Gastroesophageal sphincter (tissue), 4 donors: ENCODE measurements around the gene CERT1. TPM values are rescaled to one million over a fixed set of nuclear protein-coding genes. Genes with fewer than 3 reads are reported as not detected.
"Not testable (repeated sequence)": the region's sequence is repeated elsewhere in the genome, so short reads cannot be mapped to it uniquely, and the experiment has no call there.

ENCODE experiments used
- ATAC-seq: fragments of 150-250 bp; one replicate; pipeline ENCODE4 v1.9.1; 2016; ENCODE audit warnings: mild to moderate bottlenecking, moderate library complexity
- H3K27ac ChIP-seq, 4 donors: fragments of 200-600 bp; sonication (generic) in 3 of 4; 1 replicate in 3 of 4; 2 replicates in 1 of 4; pipeline ENCODE4 v1.5.1; 2016 to 2019
- H3K27me3 ChIP-seq: fragments of 200-600 bp; sonication (generic); one replicate; pipeline ENCODE4 v1.5.1; 2019
- H3K36me3 ChIP-seq, 2 donors: fragments of 200-600 bp; sonication (generic); one replicate each; pipeline ENCODE4 v1.5.1; 2019; ENCODE audit warnings: control low read depth in 1 of 2
- H3K4me1 ChIP-seq, 3 donors: fragments of 200-600 bp; sonication (generic); 1 replicate in 2 of 3; 2 replicates in 1 of 3; pipeline ENCODE4 v1.5.1; 2016 to 2019; ENCODE audit warnings: control low read depth in 2 of 3
- H3K4me3 ChIP-seq, 2 donors: fragments of 200-600 bp; sonication (generic); one replicate each; pipeline ENCODE4 v1.5.1; 2019; ENCODE audit warnings: mild to moderate bottlenecking in 1 of 2, moderate library complexity in 1 of 2
- H3K9me3 ChIP-seq, 3 donors: fragments of 200-600 bp; sonication (generic); one replicate each; pipeline ENCODE4 v1.5.1; 2017 to 2019; ENCODE audit warnings: control low read depth in 2 of 3
- CTCF ChIP-seq, 4 experiments: fragments of 200-600 bp in 2 of 4; fragments of 450-650 bp in 2 of 4; sonication (generic) in 1 of 4; IDR thresholded peaks; one replicate each; pipeline ENCODE4 v1.5.1; 2017 to 2019; ENCODE audit warnings: antibody characterized with exemption in 4 of 4, mild to moderate bottlenecking in 2 of 4, moderate library complexity in 2 of 4
- EP300 ChIP-seq: sonication (generic); formaldehyde crosslinking; IDR thresholded peaks from one replicate; pipeline ENCODE4 v1.6.1; 2017; ENCODE audit warnings: antibody characterized with exemption, mild to moderate bottlenecking
- POLR2A ChIP-seq, 2 donors: fragments of 450-650 bp; IDR thresholded peaks; one replicate each; pipeline ENCODE4 v1.6.1; 2017; ENCODE audit warnings: antibody characterized with exemption in 2 of 2, mild to moderate bottlenecking in 2 of 2, moderate library complexity in 1 of 2
- POLR2AphosphoS5 ChIP-seq: sonication (generic); formaldehyde crosslinking; IDR thresholded peaks from one replicate; pipeline ENCODE4 v1.6.1; 2017; ENCODE audit warnings: antibody characterized with exemption
- WGBS, 2 donors: methylation state at CpG; one replicate each; pipeline ENCODE4 v1.1.5; 2018; ENCODE audit warnings: low coverage in 1 of 2; 5-methylcytosine and 5-hydroxymethylcytosine counted together
- total RNA-seq, 4 donors: library from RNA; depleted of rRNA; stranded (reverse); fragments of >200 nt; gene quantifications; one replicate each; pipeline ENCODE4 v1.1.0, GENCODE V29; 2016

The CERT1 gene
- total RNA-seq, 4 donors from 2014 or later: 23.4 to 46.5 (median 36.6) TPM

- H3K36me3 ChIP-seq: peaks cover 0 to 3% of the 10 kb centered on the region in 2 donors
- H3K4me1 ChIP-seq: peaks cover 10 to 63% (median 16%) of the 10 kb centered on the region in 3 donors
- TF ChIP-seq POLR2A (IDR thresholded peaks at IDR 0.05) (no peak), EP300 (no peak), CTCF (IDR thresholded peaks at IDR 0.05) (no peak), POLR2AphosphoS5 (no peak)
- no peaks in the 10 kb centered on the region for H3K9me3 ChIP-seq
- no peak for ATAC-seq
- H3K4me3 ChIP-seq: peak overlapping the region; percentile 61 to 85
- WGBS, 2 donors: 0 to 7% methylated on average over 1 of the region's 1 CpG
- H3K27ac ChIP-seq: peak overlapping the region in 2 of 4 donors; percentile 92 to 97
- H3K27me3 ChIP-seq: no peaks in the 10 kb centered on the region
These were observed 1.5 kb downstream of the CERT1 start for GRCh38 chr5:75509956-75510355.

- Histone ChIP-seq H3K27ac (peak overlapping the region in 2 of 4 donors; percentile 92 to 97), H3K9me3 (no peaks in the 10 kb centered on the region), H3K4me3 (peak overlapping the region; percentile 61 to 85), H3K27me3 (no peaks in the 10 kb centered on the region), H3K4me1 (peaks cover 10 to 59% (median 16%) of the 10 kb centered on the region in 3 donors), H3K36me3 (peaks cover 0 to 6% of the 10 kb centered on the region in 2 donors)
- TF ChIP-seq POLR2AphosphoS5 (no peak), CTCF (IDR thresholded peaks at IDR 0.05) (no peak), EP300 (no peak), POLR2A (IDR thresholded peaks at IDR 0.05) (no peak)
- ATAC-seq: no peak
- WGBS, 2 donors: 54 to 65% methylated on average over 4 of the region's 4 CpGs
These were observed 1.9 kb downstream of the CERT1 start for GRCh38 chr5:75509546-75509945.

- WGBS, 2 donors: 93% methylated on average over 1 of the region's 1 CpG; no CpG with 5 or more reads in 1 of the 2 donors
These were observed 3.6 kb downstream of the CERT1 start for GRCh38 chr5:75507841-75508240.

GRCh38 chr5:75505112-75505511 is 6.3 kb downstream of the CERT1 start:
- not testable (repeated sequence) for H3K4me3 ChIP-seq, H3K27ac ChIP-seq, H3K27me3 ChIP-seq, H3K36me3 ChIP-seq, ATAC-seq, H3K9me3 ChIP-seq
- WGBS, 2 donors: 78 to 90% methylated on average over 2 to 4 of the region's 5 CpGs
- H3K4me1 ChIP-seq: peaks cover 0 to 36% (median 16%) of the 10 kb centered on the region in 3 donors

More at GRCh38 chr5:75507841-75508240, 3.6 kb downstream of the CERT1 start:
- Histone ChIP-seq H3K9me3 (no peaks in the 10 kb centered on the region), H3K27ac (no peak overlapping the region), H3K4me1 (peaks cover 4 to 42% (median 16%) of the 10 kb centered on the region in 3 donors), H3K36me3 (peaks cover 0 to 6% of the 10 kb centered on the region in 2 donors), H3K4me3 (no peak overlapping the region), H3K27me3 (no peaks in the 10 kb centered on the region)
- no peak for ATAC-seq
- TF ChIP-seq EP300: no peak

GRCh38 chr5:75498875-75499274 is 12.6 kb downstream of the CERT1 start:
- not testable (repeated sequence) for H3K9me3 ChIP-seq, H3K27me3 ChIP-seq, H3K27ac ChIP-seq, H3K4me3 ChIP-seq, ATAC-seq, H3K4me1 ChIP-seq
- WGBS, 2 donors: 100% methylated on average over 1 of the region's 1 CpG
- peaks cover 0 to 18% of the 10 kb centered on the region in 2 donors for H3K36me3 ChIP-seq

GRCh38 chr5:75498208-75498777 is 13.1 kb downstream of the CERT1 start:
- no peak overlapping the region for H3K4me3 ChIP-seq
- TF ChIP-seq CTCF (IDR thresholded peaks at IDR 0.05) (no peak), POLR2A (IDR thresholded peaks at IDR 0.05) (no peak), EP300 (no peak), POLR2AphosphoS5 (no peak)
- 96 to 100% methylated on average over 1 to 5 of the region's 7 CpGs for WGBS, 2 donors
- H3K27ac ChIP-seq: no peak overlapping the region
- no peaks in the 10 kb centered on the region for H3K9me3 ChIP-seq
- H3K27me3 ChIP-seq: no peaks in the 10 kb centered on the region
- H3K36me3 ChIP-seq: peaks cover 0 to 18% of the 10 kb centered on the region in 2 donors
- H3K4me1 ChIP-seq: peaks cover 0 to 3% (median 0%) of the 10 kb centered on the region in 3 donors
- no peak for ATAC-seq
